Activated T-cell treated with anti-CD3 and anti-CD28 coated beads, Interleukin-2, amount 50 U/mL, for 72 hours (primary cell): Measurements from ENCODE around the gene ZBTB42. TPM values are rescaled to one million over a fixed set of nuclear protein-coding genes. Genes with fewer than 3 reads are reported as not detected.

Experiments used
- ATAC-seq, 2 donors: fragments of 150-1000 bp; cut with Tn5 transposase; replicated peaks in 1 of 2; 2 replicates each; pipeline ENCODE4 v1.10.0; 2021; ENCODE audit warnings: moderate library complexity in 2 of 2, mild to moderate bottlenecking in 1 of 2
- DNase-seq, 2 donors: peaks; one replicate each; pipeline ENCODE4 v3.0.0; 2021 to 2022; ENCODE audit warnings: mixed read lengths in 1 of 2
- H3K27ac Mint-ChIP-seq: one replicate; pipeline ENCODE4 v1.8.0; 2022; ENCODE audit warnings: mild to moderate bottlenecking, moderate library complexity, mixed read lengths
- H3K27me3 Mint-ChIP-seq: one replicate; pipeline ENCODE4 v1.8.0; 2022; ENCODE audit warnings: low read depth, mixed read lengths
- H3K36me3 Mint-ChIP-seq, 2 donors: one replicate each; pipeline ENCODE4 v1.8.0; 2022; ENCODE audit warnings: mixed read lengths in 2 of 2, mild to moderate bottlenecking in 1 of 2; ENCODE audit not compliant: insufficient read depth in 2 of 2
- H3K4me1 Mint-ChIP-seq: one replicate; pipeline ENCODE4 v1.8.0; 2022; ENCODE audit warnings: low read depth, mixed read lengths
- H3K4me3 Mint-ChIP-seq, 2 donors: one replicate each; pipeline ENCODE4 v1.8.0; 2022; ENCODE audit warnings: mild to moderate bottlenecking in 2 of 2, mixed read lengths in 2 of 2, moderate library complexity in 2 of 2
- H3K9me3 Mint-ChIP-seq, 2 donors: one replicate each; pipeline ENCODE4 v1.8.0; 2022; ENCODE audit warnings: mixed read lengths in 2 of 2
- total RNA-seq, 2 donors: library from RNA; stranded (reverse); gene quantifications; one replicate each; pipeline ENCODE4 v1.2.3, GENCODE V29; 2022

Gene ZBTB42
- total RNA-seq, 2 donors from 2014 or later, result 2.5 to 3.0 TPM

DNA sequence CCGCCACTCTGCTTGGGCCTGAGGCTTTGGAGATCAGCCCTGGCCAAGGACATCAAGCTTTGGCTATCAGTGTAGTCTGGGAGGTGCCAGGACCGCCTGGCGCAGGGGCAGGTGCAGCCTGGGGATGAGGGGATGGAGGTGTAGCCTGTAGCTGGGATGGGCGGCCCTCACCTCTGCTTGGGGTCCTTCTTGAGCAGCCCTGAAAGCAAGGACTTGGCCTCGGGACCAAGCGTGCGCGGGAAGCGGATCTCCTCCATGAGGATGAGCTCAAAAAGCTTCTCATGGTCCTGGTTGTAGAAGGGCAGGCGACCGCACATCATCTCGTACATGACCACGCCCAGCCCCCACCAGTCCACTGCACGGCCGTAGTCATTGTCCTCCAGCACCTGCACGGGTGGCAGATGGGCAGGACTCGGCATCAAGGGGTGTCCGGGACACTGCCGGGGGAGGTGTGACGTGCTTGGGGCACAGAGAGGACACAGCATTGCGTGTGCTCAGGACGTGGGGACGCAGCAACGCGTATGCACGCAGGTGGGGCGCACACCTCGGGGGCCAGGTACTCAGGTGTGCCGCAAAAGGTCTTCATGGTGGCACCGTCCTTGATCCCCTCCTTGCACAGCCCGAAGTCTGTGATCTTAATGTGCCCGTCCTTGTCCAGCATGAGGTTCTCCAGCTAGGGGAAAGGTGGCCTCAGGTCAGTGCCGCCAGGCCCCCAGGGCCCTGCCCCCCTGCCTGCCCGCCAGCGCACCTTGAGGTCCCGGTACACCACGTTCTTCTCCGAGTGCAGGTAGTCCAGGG, 28.0 kb upstream of the ZBTB42 start:
- no peak for DNase-seq
- Mint-ChIP-seq H3K27me3 (no peaks in the 10 kb centered on the region), H3K36me3 (peaks cover 6 to 15% of the 10 kb centered on the region in 2 donors), H3K4me1 (peaks cover 8% of the 10 kb centered on the region), H3K9me3 (peaks cover 0 to 2% of the 10 kb centered on the region in 2 donors), H3K4me3 (no peak overlapping the region), H3K27ac (no peak overlapping the region)
- no peak for ATAC-seq

DNA sequence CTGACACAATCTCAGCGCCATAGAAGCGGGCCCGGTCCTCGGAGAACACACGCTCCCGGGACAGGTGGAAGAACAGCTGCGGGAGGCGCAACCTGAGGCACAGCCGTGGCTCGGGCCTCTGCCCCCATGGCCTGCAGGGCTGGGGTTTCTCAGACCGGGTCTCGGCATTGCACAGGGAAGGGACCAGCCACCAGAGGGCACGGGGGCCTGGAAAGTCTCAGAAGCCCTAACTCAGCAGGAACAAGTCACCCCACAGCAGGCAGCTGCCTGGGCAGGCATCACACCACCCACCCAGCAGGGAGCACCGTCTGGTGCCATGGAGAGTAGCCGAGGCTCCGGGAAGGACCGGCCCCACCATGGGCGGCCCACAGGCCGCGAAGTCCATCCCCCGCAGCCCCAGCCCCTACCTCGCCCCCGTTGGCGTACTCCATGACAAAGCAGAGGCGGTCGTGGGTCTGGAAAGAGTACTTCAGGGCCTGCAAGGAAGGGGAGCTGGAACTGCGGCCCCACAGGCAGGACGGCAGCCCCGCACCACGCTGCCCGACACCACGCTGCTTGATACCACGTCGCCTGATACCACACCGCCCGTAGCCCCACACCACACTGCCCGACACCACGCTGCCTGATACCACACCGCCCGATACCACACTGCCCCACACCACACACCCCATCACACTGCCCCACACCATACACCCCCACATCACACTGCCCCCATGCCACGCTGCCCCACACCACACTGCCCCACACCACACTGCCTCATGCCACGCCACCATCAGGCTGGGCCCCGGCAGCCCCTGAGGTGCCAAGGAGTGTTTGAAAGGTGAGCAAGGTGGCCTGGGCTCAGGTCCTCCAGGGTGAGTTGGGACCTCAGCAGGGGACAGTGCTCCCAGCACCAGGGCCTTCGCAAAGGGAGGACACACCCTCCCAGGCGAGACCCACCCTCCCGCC, 27.1 kb upstream of the ZBTB42 start:
- peaks cover 8% of the 10 kb centered on the region for H3K4me1 Mint-ChIP-seq
- H3K9me3 Mint-ChIP-seq, result peaks cover 0 to 2% of the 10 kb centered on the region in 2 donors
- no peaks in the 10 kb centered on the region for H3K27me3 Mint-ChIP-seq
- DNase-seq, result no peak
- ATAC-seq, result no peak
- no peak overlapping the region for H3K4me3 Mint-ChIP-seq
- H3K36me3 Mint-ChIP-seq, result peaks cover 6 to 15% of the 10 kb centered on the region in 2 donors
- no peak overlapping the region for H3K27ac Mint-ChIP-seq

DNA sequence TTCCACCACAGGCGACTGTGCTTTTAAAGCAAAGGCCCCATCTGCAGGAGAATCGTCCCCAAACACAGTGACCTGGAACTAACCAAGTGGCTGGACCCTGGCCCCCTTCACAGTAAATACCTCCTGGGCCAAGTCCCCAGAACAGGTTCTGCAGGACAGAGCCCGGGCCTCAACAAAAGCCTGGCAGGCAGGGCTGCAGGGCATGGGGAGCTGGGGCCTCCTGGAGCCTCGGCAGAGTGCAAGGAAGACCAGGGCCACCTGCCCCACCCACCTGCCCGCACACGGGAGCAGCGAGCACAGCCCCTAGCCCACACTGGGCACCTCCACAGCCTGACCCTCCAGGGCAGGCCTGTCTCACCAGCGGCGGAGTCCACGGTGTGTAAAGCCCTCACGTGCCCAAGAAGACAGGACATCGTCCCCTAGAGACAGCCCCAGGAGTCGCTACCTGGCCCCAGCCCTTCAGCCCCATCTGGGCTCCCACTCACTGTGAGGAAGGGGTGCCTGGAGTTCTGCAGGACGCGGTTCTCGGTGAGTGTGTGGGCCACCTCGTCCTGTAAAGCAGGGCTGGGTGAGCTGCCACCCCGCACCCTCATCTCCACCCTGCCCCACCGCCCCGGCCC, 26.3 kb upstream of the ZBTB42 start:
- H3K27ac Mint-ChIP-seq, result no peak overlapping the region
- H3K36me3 Mint-ChIP-seq, result peaks cover 6 to 15% of the 10 kb centered on the region in 2 donors
- H3K27me3 Mint-ChIP-seq, result no peaks in the 10 kb centered on the region
- H3K9me3 Mint-ChIP-seq, result peaks cover 0 to 2% of the 10 kb centered on the region in 2 donors
- H3K4me3 Mint-ChIP-seq, result no peak overlapping the region
- DNase-seq (no peak), ATAC-seq (no peak)
- H3K4me1 Mint-ChIP-seq, result peaks cover 6% of the 10 kb centered on the region

DNA sequence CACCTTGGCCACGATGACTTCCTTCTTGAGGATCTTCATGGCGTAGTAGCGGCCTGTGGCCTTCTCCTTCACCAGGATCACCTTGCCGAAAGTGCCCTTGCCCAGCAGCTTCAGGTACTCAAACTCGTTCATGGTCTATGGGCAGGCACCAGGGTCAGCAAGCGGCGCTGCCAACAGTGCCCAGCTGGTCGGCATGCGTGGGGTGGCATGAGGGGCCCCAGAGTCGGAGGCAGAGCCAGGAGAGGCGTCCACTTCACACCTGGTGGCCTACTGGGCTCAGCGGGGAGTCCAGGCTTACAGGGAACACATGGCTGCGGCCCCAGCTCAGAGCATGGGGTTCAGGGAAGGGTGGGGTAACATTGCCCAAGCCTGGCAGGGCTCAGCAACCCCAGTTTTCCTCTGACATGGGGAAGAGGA, 25.8 kb upstream of the ZBTB42 start:
- Mint-ChIP-seq H3K4me3 (no peak overlapping the region), H3K27me3 (no peaks in the 10 kb centered on the region), H3K27ac (no peak overlapping the region), H3K4me1 (peaks cover 1% of the 10 kb centered on the region), H3K36me3 (peaks cover 6 to 15% of the 10 kb centered on the region in 2 donors), H3K9me3 (peaks cover 0 to 2% of the 10 kb centered on the region in 2 donors)
- ATAC-seq (no peak), DNase-seq (no peak)

DNA sequence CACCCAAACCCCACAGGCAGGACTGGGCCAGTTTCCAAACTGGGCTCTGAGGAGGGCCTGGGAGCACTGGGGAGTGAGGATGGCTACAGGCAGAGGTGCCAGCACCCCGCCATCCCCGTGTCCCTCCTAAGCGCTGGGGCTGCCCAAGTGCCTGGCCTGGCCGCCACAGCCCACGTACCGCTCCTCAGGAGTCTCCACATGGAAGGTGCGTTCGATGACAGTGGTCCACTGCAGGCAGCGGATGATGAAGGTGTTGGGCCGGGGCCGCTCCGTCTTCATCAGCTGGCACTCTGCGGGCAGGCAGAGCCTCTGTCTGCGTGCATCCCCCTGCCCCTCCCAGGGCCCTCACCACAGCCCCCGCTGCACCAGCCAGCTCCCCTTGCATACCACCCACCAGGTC, 24.4 kb upstream of the ZBTB42 start:
- DNase-seq (no peak), ATAC-seq (no peak)
- peaks cover 3 to 10% of the 10 kb centered on the region in 2 donors for H3K36me3 Mint-ChIP-seq
- H3K4me3 Mint-ChIP-seq, result no peak overlapping the region
- no peaks in the 10 kb centered on the region for H3K9me3 Mint-ChIP-seq
- H3K27ac Mint-ChIP-seq, result no peak overlapping the region
- no peaks in the 10 kb centered on the region for H3K27me3 Mint-ChIP-seq
- H3K4me1 Mint-ChIP-seq, result no peaks in the 10 kb centered on the region

DNA sequence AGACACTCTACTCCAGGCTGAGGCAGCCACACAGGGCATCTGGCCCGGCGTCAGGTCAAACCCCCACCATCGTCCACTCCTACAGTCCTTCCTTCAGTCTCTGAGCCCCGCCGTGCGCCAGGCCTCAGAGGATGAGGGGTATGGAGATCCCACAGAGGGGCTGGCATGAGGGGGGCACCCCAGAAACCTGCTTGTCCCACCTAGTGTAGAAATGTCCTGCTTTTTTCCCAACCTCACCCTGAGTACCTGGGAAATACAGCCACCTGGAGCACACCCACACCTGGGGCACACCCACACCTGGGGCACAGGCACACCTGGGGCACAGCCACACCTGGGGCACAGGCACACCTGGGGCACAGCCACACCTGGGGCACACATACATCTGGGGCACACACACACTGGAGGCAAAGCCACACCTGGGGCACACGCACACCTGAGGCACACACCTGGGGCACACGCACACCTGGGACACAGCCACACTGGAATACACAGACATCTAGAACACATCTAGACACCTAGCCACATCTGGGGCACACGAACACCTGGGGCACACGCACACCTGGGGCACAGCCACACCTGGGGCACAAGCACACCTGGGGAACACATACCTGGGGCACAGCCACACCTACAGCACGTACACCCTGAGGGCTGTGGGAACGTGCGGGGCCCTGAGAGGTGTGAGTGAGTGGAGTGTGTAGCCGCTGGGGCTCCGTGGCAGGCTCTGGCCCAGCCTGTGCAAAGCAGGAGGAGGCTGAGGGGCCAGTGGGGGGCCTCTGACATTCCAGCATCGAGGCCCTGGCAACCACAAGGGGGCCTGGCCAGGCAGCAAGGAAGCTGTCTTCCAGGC, 23.7 kb upstream of the ZBTB42 start:
- H3K9me3 Mint-ChIP-seq, result no peaks in the 10 kb centered on the region
- ATAC-seq (no peak), DNase-seq (no peak)
- H3K36me3 Mint-ChIP-seq, result peaks cover 1 to 5% of the 10 kb centered on the region in 2 donors
- H3K4me3 Mint-ChIP-seq, result no peak overlapping the region
- no peaks in the 10 kb centered on the region for H3K4me1 Mint-ChIP-seq
- H3K27me3 Mint-ChIP-seq, result no peaks in the 10 kb centered on the region
- H3K27ac Mint-ChIP-seq, result no peak overlapping the region

DNA sequence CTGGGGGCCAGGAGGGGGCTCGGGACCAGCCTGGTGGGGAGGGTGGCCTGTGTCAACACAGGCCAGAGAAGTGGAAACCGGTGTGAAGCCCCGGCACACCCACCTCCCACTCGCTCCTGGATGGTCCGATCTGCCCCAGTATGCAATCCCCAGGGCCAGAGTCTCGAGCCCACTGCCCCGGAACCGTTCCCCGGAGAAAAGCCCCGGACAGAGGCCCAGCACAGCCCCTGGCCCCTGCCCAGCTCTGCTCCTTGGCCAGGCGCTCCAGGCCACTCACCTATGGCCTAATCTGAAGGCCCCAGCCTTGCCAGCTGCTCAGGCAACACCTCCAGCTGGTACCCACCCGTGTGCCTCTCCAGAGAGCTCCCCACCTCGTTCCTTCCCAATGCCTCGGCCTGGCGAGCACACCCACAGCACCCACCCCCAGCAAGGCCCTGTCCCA, 23.1 kb upstream of the ZBTB42 start:
- no peaks in the 10 kb centered on the region for H3K9me3 Mint-ChIP-seq
- DNase-seq (no peak), ATAC-seq (no peak)
- H3K27ac Mint-ChIP-seq, result no peak overlapping the region
- no peaks in the 10 kb centered on the region for H3K4me1 Mint-ChIP-seq
- no peaks in the 10 kb centered on the region for H3K27me3 Mint-ChIP-seq
- H3K4me3 Mint-ChIP-seq, result no peak overlapping the region
- peaks cover 1 to 4% of the 10 kb centered on the region in 2 donors for H3K36me3 Mint-ChIP-seq

DNA sequence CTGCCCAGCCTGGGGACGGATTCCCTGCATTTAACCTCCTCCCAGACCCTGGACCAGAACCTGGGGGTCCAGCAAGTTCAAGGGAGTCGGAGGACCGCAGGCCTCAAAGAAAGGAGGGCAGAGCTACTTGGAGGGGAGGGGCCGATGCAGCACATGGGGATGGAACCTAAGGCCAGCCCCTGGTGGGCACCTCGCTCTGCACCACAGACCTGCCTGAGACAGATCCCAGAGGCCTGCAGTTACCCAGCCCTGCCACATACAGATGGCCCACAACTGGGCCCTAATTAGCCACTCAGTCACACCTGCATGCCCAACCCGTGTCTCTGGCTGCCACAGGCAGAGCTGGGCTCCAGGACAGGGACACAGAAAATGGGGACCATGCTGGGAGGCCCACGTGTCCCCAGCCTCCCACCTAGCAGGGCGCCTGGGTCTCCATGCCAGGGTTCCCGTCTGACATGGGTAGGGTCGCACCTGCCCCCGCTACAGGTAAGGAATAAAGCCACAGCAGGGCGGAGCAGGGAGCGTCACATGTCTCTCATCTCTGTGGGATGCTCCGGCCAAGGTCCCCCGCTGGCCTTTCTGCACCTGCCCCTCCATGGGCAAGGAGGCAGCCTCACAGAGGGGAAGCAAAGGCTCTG, 22.1 kb upstream of the ZBTB42 start:
- Mint-ChIP-seq H3K36me3 (peaks cover 1 to 4% of the 10 kb centered on the region in 2 donors), H3K9me3 (no peaks in the 10 kb centered on the region), H3K27me3 (no peaks in the 10 kb centered on the region), H3K27ac (no peak overlapping the region), H3K4me3 (no peak overlapping the region), H3K4me1 (no peaks in the 10 kb centered on the region)
- ATAC-seq (no peak), DNase-seq (no peak)

DNA sequence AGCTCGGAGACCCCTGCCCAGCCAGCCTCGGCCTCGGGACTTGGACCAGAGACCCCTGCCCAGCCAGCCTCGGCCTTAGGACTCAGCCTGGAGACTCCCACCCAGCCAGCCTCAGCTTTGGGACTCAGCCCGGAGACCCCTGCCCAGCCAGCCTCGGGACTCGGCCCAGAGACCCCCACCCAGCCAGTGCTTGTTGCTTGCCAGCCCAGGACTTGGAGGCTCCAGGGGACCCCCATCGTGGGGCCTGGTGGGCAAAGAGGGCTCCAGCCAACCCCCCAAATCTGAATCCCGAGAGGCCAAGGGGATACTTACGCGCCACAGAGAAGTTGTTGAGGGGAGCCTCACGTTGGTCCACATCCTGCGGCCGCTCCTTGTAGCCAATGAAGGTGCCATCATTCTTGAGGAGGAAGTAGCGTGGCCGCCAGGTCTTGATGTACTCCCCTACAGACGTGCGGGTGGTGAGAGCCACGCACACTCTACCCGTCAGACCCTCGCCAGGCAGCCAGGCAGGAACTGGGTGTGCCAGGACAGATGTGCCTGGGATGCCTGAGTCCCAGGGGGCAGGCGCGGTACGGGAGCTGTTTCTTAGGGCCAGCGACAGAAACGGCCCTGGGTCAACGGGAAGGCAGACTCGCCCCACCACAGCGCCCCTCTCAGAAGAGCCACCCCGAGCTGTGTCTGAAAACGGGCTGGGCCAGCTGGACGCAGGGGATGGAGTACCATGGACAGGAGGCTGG, 21.0 kb upstream of the ZBTB42 start:
- H3K9me3 Mint-ChIP-seq, result no peaks in the 10 kb centered on the region
- no peak for ATAC-seq

DNA sequence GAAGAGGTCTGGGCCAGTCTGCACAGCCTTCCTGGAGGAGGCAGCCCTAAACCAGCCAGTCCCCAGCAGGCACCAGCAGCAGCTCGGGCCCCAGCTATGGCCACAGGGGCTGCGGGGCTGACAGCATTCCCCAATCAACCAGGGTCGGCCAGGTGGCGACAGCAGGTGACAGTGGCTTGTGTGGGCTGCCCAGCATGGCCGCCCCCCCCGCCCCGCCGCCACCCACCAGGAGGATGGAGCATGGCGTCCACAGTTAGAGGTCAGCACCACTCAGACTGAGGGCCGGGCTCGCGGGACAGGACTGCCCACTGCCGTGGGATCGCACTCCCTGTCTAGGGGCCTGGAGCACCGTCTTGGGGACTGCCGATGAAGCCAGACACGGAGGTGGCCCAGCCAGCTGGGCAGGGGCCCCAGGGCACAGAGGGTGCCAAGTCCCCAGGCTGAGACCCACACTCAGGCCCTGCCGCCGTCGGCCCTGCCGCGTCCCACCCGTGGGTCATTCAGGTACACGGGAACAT, 20.3 kb upstream of the ZBTB42 start:
- ATAC-seq, result no peak
- H3K4me3 Mint-ChIP-seq, result no peak overlapping the region
- no peaks in the 10 kb centered on the region for H3K27me3 Mint-ChIP-seq
- H3K4me1 Mint-ChIP-seq, result no peaks in the 10 kb centered on the region
- no peak overlapping the region for H3K27ac Mint-ChIP-seq
- no peak for DNase-seq
- H3K36me3 Mint-ChIP-seq, result peaks cover 1 to 3% of the 10 kb centered on the region in 2 donors
- no peaks in the 10 kb centered on the region for H3K9me3 Mint-ChIP-seq

More for the DNA sequence above, 21.0 kb upstream of the ZBTB42 start:
- no peaks in the 10 kb centered on the region for H3K27me3 Mint-ChIP-seq
- H3K4me1 Mint-ChIP-seq, result no peaks in the 10 kb centered on the region
- H3K27ac Mint-ChIP-seq, result no peak overlapping the region
- peaks cover 1 to 3% of the 10 kb centered on the region in 2 donors for H3K36me3 Mint-ChIP-seq
- no peak for DNase-seq
- no peak overlapping the region for H3K4me3 Mint-ChIP-seq

DNA sequence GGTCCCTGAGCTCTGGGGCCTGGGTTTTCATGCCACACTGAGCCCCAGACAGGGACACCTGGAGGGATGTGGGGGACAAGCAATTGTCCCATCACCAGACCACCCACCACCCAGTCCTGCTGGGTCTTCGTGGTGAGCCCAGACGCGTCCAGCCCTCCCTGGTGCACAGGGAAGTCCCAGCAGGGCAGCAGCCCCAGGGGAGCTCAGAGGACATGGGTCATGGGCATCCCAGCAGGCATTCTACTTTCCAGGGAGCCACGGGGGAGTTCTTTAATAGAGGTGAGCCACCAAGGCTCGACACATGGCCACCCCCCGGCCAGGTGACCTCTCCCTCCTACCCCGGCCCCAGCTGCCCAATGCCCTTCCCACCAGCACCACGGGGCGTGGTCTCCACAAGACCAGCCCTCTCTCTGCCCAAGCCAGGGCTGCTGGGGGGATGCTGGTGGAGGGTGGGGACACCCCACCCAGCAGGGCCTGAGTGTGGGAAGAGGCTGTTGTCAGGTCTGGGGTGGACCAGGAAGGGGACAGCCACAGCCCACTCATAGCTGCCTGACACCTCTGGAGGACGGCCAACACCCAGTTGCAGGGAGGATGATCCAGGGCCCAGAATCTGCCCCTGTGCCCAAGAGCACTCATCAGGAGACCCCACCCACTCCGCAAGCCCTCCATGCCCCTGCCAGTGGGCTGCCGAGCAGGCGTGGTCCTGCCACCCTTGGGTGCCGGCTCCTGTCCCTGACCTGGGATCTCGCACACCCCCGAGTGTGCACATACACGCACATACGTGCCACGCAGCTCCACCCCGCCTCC, 19.4 kb upstream of the ZBTB42 start:
- Mint-ChIP-seq H3K9me3 (no peaks in the 10 kb centered on the region), H3K36me3 (peaks cover 1 to 3% of the 10 kb centered on the region in 2 donors), H3K27ac (no peak overlapping the region), H3K4me1 (no peaks in the 10 kb centered on the region), H3K27me3 (no peaks in the 10 kb centered on the region), H3K4me3 (no peak overlapping the region)
- ATAC-seq (no peak), DNase-seq (no peak)
